Measurements from ENCODE around the gene UMAD1.

DNA sequence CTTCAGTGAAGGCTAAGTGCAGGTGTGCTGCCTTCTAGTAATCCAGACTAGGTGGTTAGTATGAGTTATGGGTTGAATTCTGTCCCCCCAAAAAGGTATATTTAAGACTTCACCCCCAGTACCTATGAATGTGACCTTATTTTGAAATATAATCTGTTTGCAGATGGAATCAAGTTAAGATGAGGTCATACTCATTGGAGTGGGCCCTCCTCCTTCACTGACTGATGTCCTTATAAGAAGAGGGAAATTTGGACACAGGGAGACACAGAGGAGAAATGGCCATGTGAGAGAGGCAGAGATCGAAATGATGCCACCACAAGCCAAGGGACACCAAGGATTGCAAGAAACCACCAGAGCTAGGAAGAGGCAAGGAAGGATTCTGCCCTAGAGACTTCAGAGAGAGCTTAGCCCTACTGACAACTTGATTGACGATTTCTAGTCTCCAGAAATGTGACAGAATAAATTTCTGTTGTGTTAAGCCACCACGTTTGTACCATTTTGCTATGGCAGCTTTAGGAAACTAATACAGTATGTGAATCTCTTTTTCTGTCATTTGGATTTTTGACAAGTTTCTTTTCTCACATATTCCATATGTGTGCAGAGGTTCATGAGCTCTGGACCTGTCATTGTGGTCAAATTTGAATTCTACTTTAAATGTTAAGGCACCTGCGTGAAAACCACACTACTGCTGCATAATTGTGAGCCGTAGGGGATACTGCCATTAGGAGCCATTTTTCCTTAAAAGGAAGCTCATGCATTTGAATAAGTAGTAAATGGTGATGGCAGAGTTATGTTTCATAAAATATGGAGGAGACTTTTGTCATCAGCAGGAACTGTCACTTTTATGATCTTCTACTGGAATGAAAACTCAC lies 80.4 kb downstream of the UMAD1 start:
- TF ChIP-seq POLR2A (IDR thresholded peaks at IDR 0.05; ENCODE audit: low read depth, low read length) (no peak), EZH2 (IDR thresholded peaks at IDR 0.05; ENCODE audit: borderline replicate concordance, low read depth, low read length, severe bottlenecking) (no peak)
